ENCODE measurements around the gene ADCY7.
"Not testable (repeated sequence)": the region's sequence is repeated elsewhere in the genome, so short reads cannot be mapped to it uniquely, and the experiment has no call there.

Gene ADCY7

DNA sequence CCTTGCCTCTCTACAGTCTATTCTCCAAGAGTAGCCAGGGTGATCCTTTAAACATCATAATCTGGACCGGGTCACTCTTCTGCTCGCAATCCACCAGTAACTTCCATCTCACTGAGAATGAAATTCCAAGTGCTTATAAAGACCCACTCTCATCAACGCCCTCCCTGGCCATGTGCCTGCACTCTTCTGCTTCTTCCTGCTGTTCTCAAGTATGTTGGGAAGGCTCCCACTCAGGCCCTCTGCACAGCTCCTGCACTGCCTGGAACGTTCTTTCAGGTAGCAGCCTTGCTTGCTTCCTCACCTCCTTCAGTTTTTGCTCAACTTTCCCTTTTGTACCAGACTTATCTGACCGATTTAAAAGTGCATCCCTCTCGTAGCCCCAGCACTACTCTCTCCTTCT lies 58.0 kb downstream of the ADCY7 start:
- Histone ChIP-seq H3K9me3 (ENCODE audit: control insufficient read depth, insufficient read depth, low read length) (no peaks in the 10 kb centered on the region), H3K36me3 (ENCODE audit: insufficient read depth, low read length) (peaks cover 30% of the 10 kb centered on the region), H3K9ac (ENCODE audit: low read depth, low read length) (no peak overlapping the region), H3K4me1 (ENCODE audit: insufficient read depth, low read length) (no peaks in the 10 kb centered on the region)

DNA sequence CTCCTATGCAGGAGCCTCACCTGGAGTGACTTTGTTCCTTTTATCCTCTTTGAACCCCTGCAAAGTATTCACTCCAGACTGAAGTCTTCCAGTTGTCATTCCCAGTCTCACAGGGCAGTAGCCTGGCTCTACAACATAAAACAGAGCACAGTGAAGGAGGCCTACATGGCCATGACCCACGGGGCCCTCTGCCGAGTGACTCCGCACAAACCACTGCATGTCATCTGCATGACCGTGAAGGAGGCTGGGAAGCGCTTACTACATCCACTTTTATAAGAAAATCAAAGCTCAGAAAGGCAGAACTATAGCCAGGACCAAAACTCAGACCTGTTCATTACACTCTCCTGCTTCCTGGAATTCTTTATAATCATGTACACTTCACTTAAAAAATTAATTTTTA lies 59.9 kb downstream of the ADCY7 start:
- Histone ChIP-seq H3K4me1 (ENCODE audit: insufficient read depth, low read length) (no peaks in the 10 kb centered on the region), H3K9me3 (ENCODE audit: control insufficient read depth, insufficient read depth, low read length) (no peaks in the 10 kb centered on the region), H3K36me3 (ENCODE audit: insufficient read depth, low read length) (peaks cover 30% of the 10 kb centered on the region), H3K9ac (ENCODE audit: low read depth, low read length) (no peak overlapping the region)

DNA sequence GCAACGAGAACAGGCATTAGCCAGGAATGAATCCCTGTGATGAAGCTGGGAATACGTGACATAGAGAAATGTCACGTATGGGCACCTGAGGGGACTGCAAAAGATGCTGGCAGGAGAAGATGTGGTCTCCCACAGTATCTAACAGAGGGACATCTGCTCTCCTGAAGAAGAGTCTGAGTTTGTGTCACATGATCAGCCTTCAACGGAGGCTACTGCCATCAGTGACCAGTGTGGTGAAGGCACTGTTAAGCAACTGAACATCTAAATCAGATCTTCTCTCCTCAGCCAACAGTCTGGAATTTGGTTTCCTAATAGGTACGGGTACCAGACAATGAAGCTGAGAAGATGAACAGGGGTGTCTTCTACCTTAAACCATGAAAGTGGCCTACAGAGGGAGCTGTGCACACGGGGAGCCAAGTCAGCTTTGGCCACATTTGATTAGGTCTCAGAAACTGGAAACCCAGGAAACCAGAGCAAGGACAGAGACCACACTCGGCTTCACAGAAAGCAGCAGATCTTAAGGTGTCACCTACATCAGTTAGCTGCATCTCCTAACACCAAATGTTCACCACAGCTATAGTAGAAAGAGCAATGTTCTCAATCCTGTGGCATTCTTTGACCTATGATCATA lies 60.6 kb downstream of the ADCY7 start:
- H3K4me1 ChIP-seq (ENCODE audit: insufficient read depth, low read length), result no peaks in the 10 kb centered on the region
- H3K36me3 ChIP-seq (ENCODE audit: insufficient read depth, low read length), result peaks cover 30% of the 10 kb centered on the region
- no peaks in the 10 kb centered on the region for H3K9me3 ChIP-seq (ENCODE audit: control insufficient read depth, insufficient read depth, low read length)
- H3K9ac ChIP-seq (ENCODE audit: low read depth, low read length), result no peak overlapping the region

DNA sequence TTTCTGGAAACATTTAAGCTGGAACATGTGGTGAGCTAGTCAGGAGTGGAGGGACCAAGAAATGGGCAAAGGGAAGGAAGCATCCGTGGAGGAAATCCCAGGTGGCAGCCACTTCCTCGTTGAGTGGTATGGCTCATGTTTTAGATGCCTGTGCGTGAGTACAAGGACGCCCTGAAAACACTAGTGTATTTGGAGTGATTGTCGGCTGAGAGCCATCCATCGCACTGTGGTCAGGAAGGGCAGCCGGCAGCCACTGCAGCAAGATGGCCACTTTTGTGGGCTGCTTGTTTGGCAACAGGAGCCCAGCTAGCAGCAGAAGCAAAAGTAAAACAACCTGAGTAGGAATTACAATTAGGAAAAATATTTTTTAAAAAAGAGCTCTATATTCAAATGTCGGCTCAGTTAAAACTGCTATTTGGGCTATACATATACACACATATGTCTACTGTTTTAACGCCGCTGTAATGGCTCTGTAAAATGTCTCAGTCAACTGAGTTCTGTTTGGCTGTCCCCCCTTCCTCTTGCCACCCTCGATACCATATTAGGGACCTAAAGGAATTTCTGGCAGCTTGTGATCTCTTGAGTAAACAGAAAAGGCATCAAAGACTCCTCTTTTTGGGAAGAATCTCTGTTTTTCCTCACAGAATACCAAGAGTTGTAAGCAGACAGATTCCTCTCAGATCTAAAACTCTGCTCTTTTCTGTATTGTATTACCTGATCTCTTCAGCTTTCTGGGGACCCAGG lies 63.3 kb downstream of the ADCY7 start:
- H3K9ac ChIP-seq (ENCODE audit: low read depth, low read length), result no peak overlapping the region
- peaks cover 28% of the 10 kb centered on the region for H3K36me3 ChIP-seq (ENCODE audit: insufficient read depth, low read length)
- no peaks in the 10 kb centered on the region for H3K9me3 ChIP-seq (ENCODE audit: control insufficient read depth, insufficient read depth, low read length)
- no peaks in the 10 kb centered on the region for H3K4me1 ChIP-seq (ENCODE audit: insufficient read depth, low read length)

DNA sequence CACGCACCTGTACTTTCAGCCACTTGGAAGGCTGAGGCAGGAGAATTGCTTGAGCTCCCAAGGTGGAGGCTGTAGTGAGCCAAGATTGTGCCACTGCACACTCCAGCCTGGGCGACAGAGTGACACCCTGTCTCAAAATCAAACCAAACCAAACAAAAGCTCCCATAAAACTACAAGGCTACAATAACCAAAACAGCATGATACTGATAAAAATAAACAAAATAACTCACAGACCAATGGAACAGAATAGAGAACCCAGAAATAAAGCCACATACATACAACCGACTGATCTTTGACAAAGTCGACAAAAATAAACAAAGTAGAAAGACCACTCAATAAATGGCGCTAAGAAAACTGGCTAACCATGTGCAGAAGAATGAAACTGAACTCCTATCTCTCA lies 65.2 kb downstream of the ADCY7 start:
- peaks cover 17% of the 10 kb centered on the region; the same call in 1 of the 2 replicates for H3K36me3 ChIP-seq (ENCODE audit: insufficient read depth, low read length)
- H3K9ac ChIP-seq (ENCODE audit: low read depth, low read length), result no peak overlapping the region
- H3K9me3 ChIP-seq (ENCODE audit: control insufficient read depth, insufficient read depth, low read length), result no peaks in the 10 kb centered on the region
- no peaks in the 10 kb centered on the region for H3K4me1 ChIP-seq (ENCODE audit: insufficient read depth, low read length)

DNA sequence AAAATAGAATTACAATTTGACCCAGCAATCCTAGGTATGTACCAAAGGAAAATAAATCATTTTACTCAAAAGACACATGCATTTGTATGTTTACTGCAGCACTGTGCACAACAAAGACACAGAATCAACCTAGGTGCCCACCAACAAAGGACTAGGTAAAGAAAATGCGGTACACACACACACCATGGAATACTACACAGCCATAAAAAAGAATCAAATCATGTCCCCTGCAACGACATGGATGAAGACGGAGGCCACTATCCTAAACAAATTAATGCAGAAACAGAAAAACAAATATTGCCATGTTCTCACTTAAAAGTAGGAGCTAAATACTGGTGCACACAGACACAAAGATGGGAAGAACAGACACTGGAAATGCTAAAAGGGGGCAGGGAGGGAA lies 66.2 kb downstream of the ADCY7 start:
- Histone ChIP-seq H3K9me3 (ENCODE audit: control insufficient read depth, insufficient read depth, low read length) (no peaks in the 10 kb centered on the region), H3K36me3 (ENCODE audit: insufficient read depth, low read length) (peaks cover 14% of the 10 kb centered on the region; the same call in 1 of the 2 replicates), H3K9ac (ENCODE audit: low read depth, low read length) (no peak overlapping the region), H3K4me1 (ENCODE audit: insufficient read depth, low read length) (no peaks in the 10 kb centered on the region)

DNA sequence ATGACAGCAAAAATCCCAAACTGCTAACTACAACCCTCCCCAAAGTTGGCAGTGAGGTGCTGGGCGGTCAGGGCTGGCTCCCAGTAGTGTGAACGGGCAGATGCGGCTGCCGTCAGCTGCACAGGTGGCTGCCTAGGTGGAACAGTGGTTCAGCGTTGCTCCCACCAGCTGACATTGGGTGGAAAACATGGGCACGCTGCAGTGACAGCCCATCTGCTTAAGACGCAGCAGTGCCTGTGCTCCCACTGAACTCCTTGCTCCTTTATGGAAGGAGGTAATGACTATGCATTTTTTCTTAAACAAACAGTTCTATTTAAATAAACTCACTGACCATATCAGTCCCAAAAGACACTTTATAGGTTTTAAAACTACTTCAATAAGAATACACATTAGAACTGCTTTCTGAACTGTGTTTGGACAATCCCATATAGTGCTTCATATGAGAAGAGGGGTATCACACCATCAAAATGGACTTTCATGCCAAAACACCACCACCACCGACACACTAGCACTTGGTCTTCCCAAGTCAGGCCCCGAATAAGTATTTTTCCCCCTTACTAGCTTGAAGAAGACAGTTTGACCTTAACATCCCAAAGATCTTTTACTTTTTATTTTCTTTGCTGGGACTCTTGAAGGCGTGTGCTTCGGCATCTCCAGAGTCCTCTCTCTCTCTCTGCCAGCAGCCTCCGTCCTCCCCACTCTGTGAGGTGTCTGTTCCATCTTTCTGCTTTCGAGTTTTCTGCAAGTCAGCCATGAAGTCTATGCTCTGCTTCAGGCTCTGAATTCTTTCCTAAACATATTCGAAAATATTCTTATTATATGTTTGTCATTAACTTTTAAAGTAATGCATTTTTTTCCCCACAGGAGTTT lies 68.0 kb downstream of the ADCY7 start:
- no peaks in the 10 kb centered on the region for H3K9me3 ChIP-seq (ENCODE audit: control insufficient read depth, insufficient read depth, low read length)
- H3K4me1 ChIP-seq (ENCODE audit: insufficient read depth, low read length), result no peaks in the 10 kb centered on the region
- no peak overlapping the region for H3K9ac ChIP-seq (ENCODE audit: low read depth, low read length)
- 0 out of 2 replicates have a peak, but pooled peaks cover 3% of the 10 kb centered on the region for H3K36me3 ChIP-seq (ENCODE audit: insufficient read depth, low read length)

DNA sequence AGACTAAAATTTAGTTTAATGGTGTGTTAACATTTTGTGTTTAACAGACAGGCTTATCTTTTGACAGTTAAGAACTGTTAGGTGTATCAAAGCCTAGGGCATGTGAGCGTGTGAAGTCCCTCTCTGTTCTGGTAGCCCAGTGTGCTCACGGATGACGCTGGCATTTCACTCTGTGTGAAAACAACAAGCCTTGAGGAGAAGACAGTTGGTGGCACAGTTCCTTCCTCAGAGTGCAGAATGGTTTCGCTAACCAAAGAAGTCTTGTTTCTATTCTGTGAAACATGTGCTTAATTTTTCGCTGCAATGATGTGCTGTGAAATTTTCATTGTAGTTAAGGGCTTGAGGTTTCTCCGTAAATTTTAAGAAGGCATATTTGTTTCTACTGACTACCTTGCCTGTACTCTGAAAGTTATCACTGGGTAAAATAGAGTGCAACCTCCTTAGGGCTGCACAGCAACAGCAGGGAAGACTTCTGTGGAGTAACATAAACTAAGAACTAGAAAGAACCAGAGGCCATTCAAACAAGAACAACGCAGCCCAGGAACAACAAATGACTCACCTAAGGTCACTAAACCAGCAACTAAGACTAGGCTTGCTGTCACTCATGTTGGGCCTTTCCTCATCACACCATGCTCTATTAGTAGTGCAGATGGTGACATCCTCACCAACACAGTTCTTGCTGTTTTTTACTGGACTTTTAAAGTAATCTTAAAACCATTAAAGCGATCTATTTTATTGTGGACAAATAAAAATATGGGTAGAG lies 69.0 kb downstream of the ADCY7 start:
- Histone ChIP-seq H3K9ac (ENCODE audit: low read depth, low read length) (no peak overlapping the region), H3K4me1 (ENCODE audit: insufficient read depth, low read length) (no peaks in the 10 kb centered on the region), H3K9me3 (ENCODE audit: control insufficient read depth, insufficient read depth, low read length) (no peaks in the 10 kb centered on the region), H3K36me3 (ENCODE audit: insufficient read depth, low read length) (0 out of 2 replicates have a peak, but pooled peaks cover 3% of the 10 kb centered on the region)

DNA sequence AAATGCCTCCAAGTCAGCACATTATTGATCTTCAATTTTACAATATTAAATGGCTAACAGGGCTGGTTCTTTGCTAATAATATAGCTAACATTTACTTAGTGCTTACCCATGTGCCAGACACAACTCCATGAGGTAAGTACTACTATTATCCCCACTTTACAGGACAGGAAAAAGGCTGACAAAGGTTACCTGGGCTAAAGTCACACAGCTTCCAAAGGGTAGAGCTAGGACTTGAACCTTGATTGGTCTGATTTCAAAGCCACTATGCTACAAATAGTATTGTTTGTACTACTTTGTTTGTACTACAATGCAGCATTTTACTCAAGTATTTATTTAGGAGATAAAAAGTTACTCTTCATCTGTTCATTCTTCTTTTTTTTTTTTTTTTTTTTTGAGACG lies 70.5 kb downstream of the ADCY7 start:
- Histone ChIP-seq H3K4me1 (ENCODE audit: insufficient read depth, low read length) (no peaks in the 10 kb centered on the region), H3K9ac (ENCODE audit: low read depth, low read length) (no peak overlapping the region), H3K36me3 (ENCODE audit: insufficient read depth, low read length) (peaks cover 3% of the 10 kb centered on the region; the same call in 1 of the 2 replicates), H3K9me3 (ENCODE audit: control insufficient read depth, insufficient read depth, low read length) (no peaks in the 10 kb centered on the region)

DNA sequence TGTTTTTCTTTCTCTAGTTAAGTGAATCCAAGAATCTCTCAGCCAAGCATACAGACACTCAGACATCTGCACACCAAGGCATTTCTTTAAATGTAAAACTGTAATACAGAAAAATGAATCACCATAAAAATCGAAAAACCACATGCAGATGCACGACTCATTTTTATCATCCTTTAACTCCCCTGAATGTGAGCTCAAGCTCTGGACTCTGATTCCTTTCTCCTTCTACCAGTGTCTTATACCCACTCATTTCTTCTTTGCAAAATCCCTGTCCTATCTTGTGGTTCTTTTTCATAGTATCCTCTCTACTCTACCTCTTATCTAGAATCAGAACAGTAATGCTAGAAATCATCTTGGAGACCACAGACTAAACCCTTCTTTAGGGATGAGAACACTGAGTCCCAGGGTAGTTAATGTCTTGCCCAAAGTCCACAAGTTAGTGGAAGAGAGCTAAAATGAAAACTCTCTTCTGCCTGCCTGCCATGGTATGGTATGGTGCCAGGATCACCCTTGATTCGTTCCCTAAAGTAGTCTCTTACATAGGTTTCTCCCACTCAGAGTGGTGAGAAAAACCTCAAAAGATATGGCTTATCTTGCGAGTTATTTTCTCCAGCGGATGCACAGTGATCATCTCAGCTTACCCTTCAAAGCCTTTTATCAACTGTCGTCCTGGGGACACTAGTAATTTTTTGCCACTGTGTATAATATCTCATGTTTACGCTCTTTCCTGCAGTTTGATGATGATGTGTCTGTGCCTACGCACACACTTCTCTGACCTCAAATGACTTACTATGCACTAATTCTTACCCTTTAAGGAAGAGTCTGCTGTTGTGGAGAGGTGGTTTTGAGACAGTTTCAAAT lies 72.2 kb downstream of the ADCY7 start:
- Histone ChIP-seq H3K36me3 (ENCODE audit: insufficient read depth, low read length) (no peaks in the 10 kb centered on the region; the same call in 1 of the 2 replicates), H3K4me1 (ENCODE audit: insufficient read depth, low read length) (no peaks in the 10 kb centered on the region), H3K9ac (ENCODE audit: low read depth, low read length) (no peak overlapping the region), H3K9me3 (ENCODE audit: control insufficient read depth, insufficient read depth, low read length) (no peaks in the 10 kb centered on the region)

DNA sequence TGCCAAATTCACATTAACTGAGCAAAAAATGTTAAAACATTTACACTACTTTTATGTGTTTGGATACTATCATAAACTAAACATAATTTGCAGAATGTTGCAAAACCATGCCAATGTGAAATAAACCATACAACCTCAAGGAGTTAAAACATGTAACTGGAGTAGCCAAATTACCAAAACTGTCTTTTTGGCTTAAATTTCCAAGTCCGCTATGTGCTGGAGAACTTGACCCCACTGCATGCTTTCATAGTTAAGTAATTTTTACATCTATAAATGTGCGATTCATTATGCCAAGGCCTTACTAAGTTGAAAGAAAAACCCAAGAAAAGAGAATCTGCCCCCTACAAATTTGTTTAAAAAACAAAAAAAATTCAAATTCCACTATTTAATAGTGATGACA lies 74.2 kb downstream of the ADCY7 start:
- Histone ChIP-seq H3K4me1 (ENCODE audit: insufficient read depth, low read length) (no peaks in the 10 kb centered on the region), H3K36me3 (ENCODE audit: insufficient read depth, low read length) (no peaks in the 10 kb centered on the region; the same call in 1 of the 2 replicates), H3K9ac (ENCODE audit: low read depth, low read length) (no peak overlapping the region), H3K9me3 (ENCODE audit: control insufficient read depth, insufficient read depth, low read length) (no peaks in the 10 kb centered on the region)

DNA sequence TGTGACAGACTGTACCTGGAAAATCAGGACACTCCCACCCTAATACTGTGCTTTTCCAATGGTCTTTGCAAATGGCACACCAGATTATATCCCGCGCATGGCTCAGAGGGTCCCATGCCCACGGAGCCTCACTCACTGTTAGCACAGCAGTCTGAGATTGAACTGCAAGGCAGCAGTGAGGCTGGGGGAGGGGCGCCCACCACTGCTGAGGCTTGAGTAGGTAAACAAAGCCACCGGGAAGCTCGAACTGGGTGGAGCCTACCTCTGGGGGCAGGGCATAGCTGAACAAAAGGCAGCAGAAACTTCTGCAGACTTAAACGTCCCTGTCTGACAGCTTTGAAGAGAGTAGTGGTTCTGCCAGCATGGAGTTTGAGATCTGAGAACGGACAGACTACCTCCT lies 77.2 kb downstream of the ADCY7 start:
- not testable (repeated sequence) for H3K9me3 ChIP-seq (ENCODE audit: control insufficient read depth, insufficient read depth, low read length); H3K4me1 ChIP-seq (ENCODE audit: insufficient read depth, low read length); H3K36me3 ChIP-seq (ENCODE audit: insufficient read depth, low read length); H3K9ac ChIP-seq (ENCODE audit: low read depth, low read length)

DNA sequence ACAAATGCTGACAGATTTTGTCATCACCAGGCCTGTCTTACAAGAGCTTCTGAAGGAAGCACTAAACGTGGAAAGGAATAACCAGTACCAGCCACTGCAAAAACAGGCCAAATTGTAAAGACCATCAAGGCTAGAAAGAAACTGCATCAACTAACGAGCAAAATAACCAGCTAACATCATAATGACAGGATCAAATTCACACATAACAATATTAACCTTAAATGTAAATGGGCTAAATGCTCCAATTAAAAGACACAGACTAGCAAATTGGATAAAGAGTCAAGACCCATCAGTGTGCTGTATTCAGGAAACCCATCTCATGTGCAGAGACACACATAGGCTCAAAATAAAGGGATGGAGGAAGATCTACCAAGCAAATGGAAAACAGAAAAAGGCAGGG lies 78.9 kb downstream of the ADCY7 start:
- H3K36me3 ChIP-seq (ENCODE audit: insufficient read depth, low read length); H3K9ac ChIP-seq (ENCODE audit: low read depth, low read length); H3K4me1 ChIP-seq (ENCODE audit: insufficient read depth, low read length): not testable (repeated sequence)

More for the DNA sequence above, 78.9 kb downstream of the ADCY7 start:
- H3K9me3 ChIP-seq (ENCODE audit: control insufficient read depth, insufficient read depth, low read length), result not testable (repeated sequence)

Measured in ES-I3 (cell line).